ENCODE data around the gene NRXN3.

DNA sequence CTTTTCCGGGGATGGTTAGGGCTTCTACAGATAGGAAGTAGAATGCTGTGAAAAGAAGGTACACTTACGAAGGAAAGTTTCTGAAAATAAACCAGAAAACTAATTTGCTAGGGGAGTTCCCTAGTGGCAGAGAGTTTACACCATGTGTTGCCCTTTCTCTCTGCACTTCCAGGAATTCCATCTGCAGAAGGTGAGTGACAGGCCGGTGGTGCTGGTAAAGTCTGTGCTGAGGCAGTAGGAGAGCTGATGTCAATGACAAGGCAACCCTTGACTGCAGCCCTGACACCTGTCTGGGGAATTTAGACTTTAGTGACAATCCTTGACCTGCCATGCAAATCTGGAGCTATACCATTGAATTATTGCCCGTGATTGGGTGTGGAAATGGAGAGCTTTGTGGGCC lies 687.8 kb downstream of the NRXN3 start:
- no peak for TF ChIP-seq EZH2 (IDR thresholded peaks at IDR 0.05; ENCODE audit: low read length)
- TF ChIP-seq, protein P1, sequence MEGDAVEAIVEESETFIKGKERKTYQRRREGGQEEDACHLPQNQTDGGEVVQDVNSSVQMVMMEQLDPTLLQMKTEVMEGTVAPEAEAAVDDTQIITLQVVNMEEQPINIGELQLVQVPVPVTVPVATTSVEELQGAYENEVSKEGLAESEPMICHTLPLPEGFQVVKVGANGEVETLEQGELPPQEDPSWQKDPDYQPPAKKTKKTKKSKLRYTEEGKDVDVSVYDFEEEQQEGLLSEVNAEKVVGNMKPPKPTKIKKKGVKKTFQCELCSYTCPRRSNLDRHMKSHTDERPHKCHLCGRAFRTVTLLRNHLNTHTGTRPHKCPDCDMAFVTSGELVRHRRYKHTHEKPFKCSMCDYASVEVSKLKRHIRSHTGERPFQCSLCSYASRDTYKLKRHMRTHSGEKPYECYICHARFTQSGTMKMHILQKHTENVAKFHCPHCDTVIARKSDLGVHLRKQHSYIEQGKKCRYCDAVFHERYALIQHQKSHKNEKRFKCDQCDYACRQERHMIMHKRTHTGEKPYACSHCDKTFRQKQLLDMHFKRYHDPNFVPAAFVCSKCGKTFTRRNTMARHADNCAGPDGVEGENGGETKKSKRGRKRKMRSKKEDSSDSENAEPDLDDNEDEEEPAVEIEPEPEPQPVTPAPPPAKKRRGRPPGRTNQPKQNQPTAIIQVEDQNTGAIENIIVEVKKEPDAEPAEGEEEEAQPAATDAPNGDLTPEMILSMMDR (optimal IDR thresholded peaks at IDR 0.05 in 1 of 3, IDR thresholded peaks at IDR 0.05 in 1 of 3, conservative IDR thresholded peaks at IDR 0.05 in 1 of 3; ENCODE audit: extremely low read depth in 1 of 3, insufficient read depth in 2 of 3, low read length in 3 of 3) = no peak
